Gastroesophageal sphincter (tissue), 4 donors: Measurements from ENCODE around the gene SYNDIG1L. TPM values are rescaled to one million over a fixed set of nuclear protein-coding genes. Genes with fewer than 3 reads are reported as not detected.
"Not testable (repeated sequence)": the region's sequence is repeated elsewhere in the genome, so short reads cannot be mapped to it uniquely, and the experiment has no call there.

ENCODE experiments used
- ATAC-seq: fragments of 150-250 bp; one replicate; pipeline ENCODE4 v1.9.1; 2016; ENCODE audit warnings: mild to moderate bottlenecking, moderate library complexity
- H3K27ac ChIP-seq, 4 donors: fragments of 200-600 bp; sonication (generic) in 3 of 4; 1 replicate in 3 of 4; 2 replicates in 1 of 4; pipeline ENCODE4 v1.5.1; 2016 to 2019
- H3K27me3 ChIP-seq: fragments of 200-600 bp; sonication (generic); one replicate; pipeline ENCODE4 v1.5.1; 2019
- H3K36me3 ChIP-seq, 2 donors: fragments of 200-600 bp; sonication (generic); one replicate each; pipeline ENCODE4 v1.5.1; 2019; ENCODE audit warnings: control low read depth in 1 of 2
- H3K4me1 ChIP-seq, 3 donors: fragments of 200-600 bp; sonication (generic); 1 replicate in 2 of 3; 2 replicates in 1 of 3; pipeline ENCODE4 v1.5.1; 2016 to 2019; ENCODE audit warnings: control low read depth in 2 of 3
- H3K4me3 ChIP-seq, 2 donors: fragments of 200-600 bp; sonication (generic); one replicate each; pipeline ENCODE4 v1.5.1; 2019; ENCODE audit warnings: mild to moderate bottlenecking in 1 of 2, moderate library complexity in 1 of 2
- H3K9me3 ChIP-seq, 3 donors: fragments of 200-600 bp; sonication (generic); one replicate each; pipeline ENCODE4 v1.5.1; 2017 to 2019; ENCODE audit warnings: control low read depth in 2 of 3
- CTCF ChIP-seq, 4 experiments: fragments of 200-600 bp in 2 of 4; fragments of 450-650 bp in 2 of 4; sonication (generic) in 1 of 4; IDR thresholded peaks; one replicate each; pipeline ENCODE4 v1.5.1; 2017 to 2019; ENCODE audit warnings: antibody characterized with exemption in 4 of 4, mild to moderate bottlenecking in 2 of 4, moderate library complexity in 2 of 4
- EP300 ChIP-seq: sonication (generic); formaldehyde crosslinking; IDR thresholded peaks from one replicate; pipeline ENCODE4 v1.6.1; 2017; ENCODE audit warnings: antibody characterized with exemption, mild to moderate bottlenecking
- POLR2A ChIP-seq, 2 donors: fragments of 450-650 bp; IDR thresholded peaks; one replicate each; pipeline ENCODE4 v1.6.1; 2017; ENCODE audit warnings: antibody characterized with exemption in 2 of 2, mild to moderate bottlenecking in 2 of 2, moderate library complexity in 1 of 2
- POLR2AphosphoS5 ChIP-seq: sonication (generic); formaldehyde crosslinking; IDR thresholded peaks from one replicate; pipeline ENCODE4 v1.6.1; 2017; ENCODE audit warnings: antibody characterized with exemption
- WGBS, 2 donors: methylation state at CpG; one replicate each; pipeline ENCODE4 v1.1.5; 2018; ENCODE audit warnings: low coverage in 1 of 2; 5-methylcytosine and 5-hydroxymethylcytosine counted together
- total RNA-seq, 4 donors: library from RNA; depleted of rRNA; stranded (reverse); fragments of >200 nt; gene quantifications; one replicate each; pipeline ENCODE4 v1.1.0, GENCODE V29; 2016

The SYNDIG1L gene
- total RNA-seq, 4 donors from 2014 or later = 0.20 to 0.47 (median 0.27) TPM; not detected in 1

- ATAC-seq = no peak
- Histone ChIP-seq H3K4me1 (no peaks in the 10 kb centered on the region), H3K9me3 (no peaks in the 10 kb centered on the region), H3K36me3 (no peaks in the 10 kb centered on the region), H3K27me3 (peaks cover 57% of the 10 kb centered on the region), H3K4me3 (no peak overlapping the region), H3K27ac (no peak overlapping the region)
- 29% methylated on average over 2 of the region's 2 CpGs; no CpG with 5 or more reads in 1 of the 2 donors for WGBS, 2 donors
- TF ChIP-seq POLR2A (IDR thresholded peaks at IDR 0.05) = no peak
- TF ChIP-seq CTCF (IDR thresholded peaks at IDR 0.05) = no peak
- no peak for TF ChIP-seq EP300
- no peak for TF ChIP-seq POLR2AphosphoS5
Observed at GRCh38 chr14:74394549-74394948, 31.5 kb downstream of the SYNDIG1L start.

GRCh38 chr14:74392616-74393570, 33.1 kb downstream of the SYNDIG1L start:
- no peaks in the 10 kb centered on the region for H3K4me1 ChIP-seq
- ATAC-seq = no peak
- H3K9me3 ChIP-seq = no peaks in the 10 kb centered on the region
- TF ChIP-seq POLR2AphosphoS5 = no peak
- TF ChIP-seq POLR2A (IDR thresholded peaks at IDR 0.05) = no peak
- no peak overlapping the region for H3K4me3 ChIP-seq
- H3K27me3 ChIP-seq = peaks cover 47% of the 10 kb centered on the region
- H3K36me3 ChIP-seq = no peaks in the 10 kb centered on the region
- H3K27ac ChIP-seq = no peak overlapping the region
- WGBS, 2 donors = 67 to 92% methylated on average over 9 of the region's 16 CpGs

- H3K9me3 ChIP-seq = no peaks in the 10 kb centered on the region
- TF ChIP-seq EP300 (no peak), CTCF (IDR thresholded peaks at IDR 0.05) (no peak), POLR2AphosphoS5 (no peak), POLR2A (IDR thresholded peaks at IDR 0.05) (no peak)
- peaks cover 47% of the 10 kb centered on the region for H3K27me3 ChIP-seq
- ATAC-seq = no peak
- no peaks in the 10 kb centered on the region for H3K36me3 ChIP-seq
- H3K4me1 ChIP-seq = no peaks in the 10 kb centered on the region
- H3K4me3 ChIP-seq = no peak overlapping the region
- H3K27ac ChIP-seq = no peak overlapping the region
- 84% methylated on average over 3 of the region's 3 CpGs; no CpG with 5 or more reads in 1 of the 2 donors for WGBS, 2 donors
Observed at GRCh38 chr14:74391479-74391878, 34.5 kb downstream of the SYNDIG1L start.

GRCh38 chr14:74390505-74390904, 35.5 kb downstream of the SYNDIG1L start:
- not testable (repeated sequence) for H3K36me3 ChIP-seq, H3K27ac ChIP-seq
- WGBS, 2 donors = 61 to 89% methylated on average over 2 of the region's 3 CpGs

GRCh38 chr14:74389980-74390379, 36.0 kb downstream of the SYNDIG1L start:
- Histone ChIP-seq H3K9me3 (no peaks in the 10 kb centered on the region), H3K27ac (no peak overlapping the region), H3K4me3 (no peak overlapping the region), H3K27me3 (peaks cover 34% of the 10 kb centered on the region), H3K4me1 (no peaks in the 10 kb centered on the region), H3K36me3 (no peaks in the 10 kb centered on the region)
- no peak for TF ChIP-seq CTCF (IDR thresholded peaks at IDR 0.05)
- no peak for TF ChIP-seq EP300
- no peak for TF ChIP-seq POLR2A (IDR thresholded peaks at IDR 0.05)
- TF ChIP-seq POLR2AphosphoS5 = no peak
- WGBS, 2 donors = 58 to 71% methylated on average over 1 to 6 of the region's 7 CpGs
- no peak for ATAC-seq

More at GRCh38 chr14:74390505-74390904, 35.5 kb downstream of the SYNDIG1L start:
- H3K4me3 ChIP-seq, H3K4me1 ChIP-seq, ATAC-seq, H3K9me3 ChIP-seq: not testable (repeated sequence)
- H3K27me3 ChIP-seq = peaks cover 39% of the 10 kb centered on the region

GRCh38 chr14:74382231-74382630, 43.8 kb downstream of the SYNDIG1L start:
- no peaks in the 10 kb centered on the region for H3K9me3 ChIP-seq
- H3K27ac ChIP-seq = no peak overlapping the region
- no peaks in the 10 kb centered on the region for H3K4me1 ChIP-seq
- no peak for ATAC-seq
- H3K4me3 ChIP-seq = no peak overlapping the region
- H3K27me3 ChIP-seq = no peaks in the 10 kb centered on the region
- TF ChIP-seq POLR2A (IDR thresholded peaks at IDR 0.05) (no peak), POLR2AphosphoS5 (no peak), EP300 (no peak), CTCF (IDR thresholded peaks at IDR 0.05) (no peak)
- H3K36me3 ChIP-seq = no peaks in the 10 kb centered on the region
- WGBS, 2 donors = 77 to 84% methylated on average over 4 of the region's 4 CpGs

- not testable (repeated sequence) for H3K36me3 ChIP-seq, H3K27ac ChIP-seq, H3K9me3 ChIP-seq, H3K4me1 ChIP-seq, H3K27me3 ChIP-seq, H3K4me3 ChIP-seq, ATAC-seq
- 61 to 78% methylated on average over 4 to 6 of the region's 10 CpGs for WGBS, 2 donors
Observed at GRCh38 chr14:74381571-74381970, 44.4 kb downstream of the SYNDIG1L start.
